Keratinocyte (primary cell): ENCODE results near the gene LIN28B. TPM values are rescaled to one million over a fixed set of nuclear protein-coding genes. Genes with fewer than 3 reads are reported as not detected.

Experiments
- DNase-seq: peaks from one replicate; pipeline ENCODE4 v3.0.0-alpha.2; 2011; ENCODE audit warnings: low read depth, missing footprints, low spot score
- FAIRE-seq: peaks from 2 replicates; lab custom pipeline; 2011; peaks lifted over from hg19 to GRCh38; lab: Jason Lieb, UNC
- H2AFZ ChIP-seq: 2 replicates; pipeline ENCODE4 v1.6.0; 2012; ENCODE audit warnings: low read length, control low read depth, inconsistent platforms; ENCODE audit not compliant: control insufficient read depth
- H3K27ac ChIP-seq: 2 replicates; pipeline ENCODE4 v1.5.1; 2011; ENCODE audit warnings: low read length; ENCODE audit not compliant: control insufficient read depth, insufficient read depth
- H3K27me3 ChIP-seq: 3 replicates; pipeline ENCODE4 v1.6.0; 2011; ENCODE audit warnings: low read length; ENCODE audit not compliant: control insufficient read depth, insufficient read depth; ENCODE audit errors: extremely low read depth
- H3K36me3 ChIP-seq, 2 experiments: 2 replicates in 1 of 2; 3 replicates in 1 of 2; pipeline ENCODE4 v1.5.1; 2011; ENCODE audit warnings: low read length in 2 of 2, mild to moderate bottlenecking in 1 of 2; ENCODE audit not compliant: control insufficient read depth in 2 of 2, insufficient read depth in 2 of 2; ENCODE audit errors: extremely low read depth in 1 of 2
- H3K4me1 ChIP-seq: 3 replicates; pipeline ENCODE4 v1.5.1; 2011; ENCODE audit warnings: low read length; ENCODE audit not compliant: control insufficient read depth, insufficient read depth; ENCODE audit errors: extremely low read depth
- H3K4me2 ChIP-seq: 3 replicates; pipeline ENCODE4 v1.6.0; 2011; ENCODE audit warnings: low read depth, low read length; ENCODE audit not compliant: control insufficient read depth, insufficient read depth; ENCODE audit errors: extremely low read depth
- H3K4me3 ChIP-seq, 3 experiments: fragments of 200-600 bp in 1 of 3; sonication (generic) in 1 of 3; 2 replicates in 2 of 3; 3 replicates in 1 of 3; pipeline ENCODE4 v1.5.1; 2011 to 2016; ENCODE audit warnings: low read length in 3 of 3, mild to moderate bottlenecking in 3 of 3, control low read depth in 2 of 3, inconsistent platforms in 1 of 3, low read depth in 1 of 3, mixed read lengths in 1 of 3, mixed run types in 1 of 3, moderate library complexity in 1 of 3; ENCODE audit not compliant: control insufficient read depth in 2 of 3, insufficient read depth in 2 of 3; ENCODE audit errors: extremely low read depth in 1 of 3
- H3K79me2 ChIP-seq: 2 replicates; pipeline ENCODE4 v1.6.0; 2012; ENCODE audit warnings: low read length; ENCODE audit not compliant: control insufficient read depth, insufficient read depth
- H3K9ac ChIP-seq: 3 replicates; pipeline ENCODE4 v1.6.0; 2011; ENCODE audit warnings: low read length; ENCODE audit not compliant: control insufficient read depth, insufficient read depth; ENCODE audit errors: extremely low read depth
- H3K9me1 ChIP-seq: 3 replicates; pipeline ENCODE4 v1.6.0; 2011; ENCODE audit warnings: low read length; ENCODE audit not compliant: control insufficient read depth, insufficient read depth; ENCODE audit errors: extremely low read depth
- H3K9me3 ChIP-seq: 2 replicates; pipeline ENCODE4 v1.5.1; 2012; ENCODE audit warnings: low read depth, low read length; ENCODE audit not compliant: control insufficient read depth
- H4K20me1 ChIP-seq: 3 replicates; pipeline ENCODE4 v1.6.0; 2011; ENCODE audit warnings: low read length; ENCODE audit not compliant: control insufficient read depth, insufficient read depth; ENCODE audit errors: extremely low read depth
- CTCF ChIP-seq, 3 experiments: IDR thresholded peaks in 1 of 3; conservative IDR thresholded peaks in 1 of 3; optimal IDR thresholded peaks in 1 of 3; 2 replicates in 2 of 3; 3 replicates in 1 of 3; pipeline versions ENCODE3 to v1.5.1; 2011; ENCODE audit warnings: low read length in 3 of 3, mild to moderate bottlenecking in 3 of 3, moderate library complexity in 2 of 3, control low read depth in 1 of 3, inconsistent platforms in 1 of 3; ENCODE audit not compliant: insufficient read depth in 2 of 3; ENCODE audit errors: extremely low read depth in 1 of 3
- EZH2 ChIP-seq: IDR thresholded peaks from one replicate; pipeline ENCODE4 v1.6.1; 2012; ENCODE audit warnings: inconsistent platforms, mild to moderate bottlenecking, low read length, moderate library complexity
- dilution Hi-C: fragments of 300-500 bp; cut with MboI; formaldehyde crosslinking; loops from one replicate; pipeline ENCODE4 v1.7.0; 2020; ENCODE audit warnings: low sequenced_read_pairs; ENCODE audit not compliant: extremely low pct_ligation_motif_present
- polyA plus RNA-seq, 5 experiments: library from polyadenylated mRNA; depleted of rRNA in 3 of 5; stranded (reverse) in 3 of 5; stranded (forward) in 1 of 5; unstranded in 1 of 5; fragments of >200 nt; gene quantifications; 1 replicate in 1 of 5; 2 replicates in 3 of 5; 3 replicates in 1 of 5; pipeline versions ENCODE4 v1.2.1 to v1.2.3, GENCODE V29; 2011 to 2012; ENCODE audit warnings: missing spikeins in 2 of 5, low read depth in 1 of 5, low replicate concordance in 1 of 5

LIN28B gene
- polyA plus RNA-seq, 1 donor (not counting 4 experiments of a cell fraction or from before 2014, with no cell fraction given), result not detected

GRCh38 chr6:105024803-105025202 lies 67.9 kb downstream of the LIN28B start:
- Histone ChIP-seq H3K9me1 (no peaks in the 10 kb centered on the region), H3K79me2 (no peaks in the 10 kb centered on the region), H3K4me1 (no peaks in the 10 kb centered on the region), H3K9me3 (no peaks in the 10 kb centered on the region), H4K20me1 (no peaks in the 10 kb centered on the region), H3K36me3 (no peaks in the 10 kb centered on the region), H3K4me2 (no peak overlapping the region), H3K4me3 (no peak overlapping the region), H3K27ac (no peak overlapping the region), H3K27me3 (peaks cover 5% of the 10 kb centered on the region), H3K9ac (no peak overlapping the region), H2AFZ (no peak overlapping the region)
- no peak for FAIRE-seq
- TF ChIP-seq CTCF (optimal IDR thresholded peaks at IDR 0.05 in 1 of 3, IDR thresholded peaks at IDR 0.05 in 1 of 3, conservative IDR thresholded peaks at IDR 0.05 in 1 of 3; ENCODE audit: extremely low read depth in 1 of 3, insufficient read depth in 2 of 3, low read length in 3 of 3) (no peak), EZH2 (no peak)
- dilution Hi-C loops, result no loop called here
- DNase-seq, result no peak

- Histone ChIP-seq H3K9me3 (no peaks in the 10 kb centered on the region), H3K27ac (no peak overlapping the region), H3K9me1 (no peaks in the 10 kb centered on the region), H4K20me1 (no peaks in the 10 kb centered on the region), H3K4me3 (no peak overlapping the region), H3K4me2 (no peak overlapping the region), H3K36me3 (no peaks in the 10 kb centered on the region), H3K79me2 (no peaks in the 10 kb centered on the region), H2AFZ (no peak overlapping the region), H3K27me3 (no peaks in the 10 kb centered on the region), H3K4me1 (no peaks in the 10 kb centered on the region), H3K9ac (no peak overlapping the region)
- TF ChIP-seq CTCF (optimal IDR thresholded peaks at IDR 0.05 in 1 of 3, IDR thresholded peaks at IDR 0.05 in 1 of 3, conservative IDR thresholded peaks at IDR 0.05 in 1 of 3; ENCODE audit: extremely low read depth in 1 of 3, insufficient read depth in 2 of 3, low read length in 3 of 3) (no peak), EZH2 (no peak)
- dilution Hi-C loops, result no loop called here
- DNase-seq (no peak), FAIRE-seq (no peak)
Observed at GRCh38 chr6:105028898-105029297, 72.0 kb downstream of the LIN28B start.
